C4-2B (cell line): ENCODE measurements around the gene ARMC2.

Experiments
- H3K27ac ChIP-seq: fragments of 450-650 bp; 2 replicates; pipeline ENCODE4 v1.5.1; 2017
- CTCF ChIP-seq: fragments of 450-650 bp; conservative IDR thresholded peaks from 2 replicates; pipeline ENCODE4 v1.5.1; 2017; ENCODE audit warnings: mild to moderate bottlenecking
- ZFX ChIP-seq: fragments of 450-650 bp; IDR thresholded peaks from 2 replicates; pipeline ENCODE4 v1.6.1; 2017

ARMC2 gene

DNA sequence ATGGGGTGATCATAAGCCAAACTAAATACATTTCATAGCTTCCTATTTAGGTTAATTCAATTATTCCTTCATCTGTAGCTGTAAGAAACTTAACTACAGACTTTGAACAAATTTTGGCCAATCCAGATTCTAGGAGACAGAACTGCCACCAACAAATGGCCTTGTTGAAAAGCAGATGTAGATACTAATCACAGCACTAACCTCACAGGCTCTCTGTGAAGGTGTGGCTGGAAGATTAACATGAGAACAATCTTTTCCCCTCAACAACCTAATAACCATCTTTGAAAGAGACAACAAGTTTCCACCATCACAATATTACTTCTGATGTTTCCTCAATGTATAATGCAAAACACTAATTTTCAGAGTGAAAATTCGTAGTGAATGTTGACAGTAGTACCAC, 158.6 kb downstream of the ARMC2 start:
- no peak overlapping the region for H3K27ac ChIP-seq
- TF ChIP-seq ZFX (no peak), CTCF (no peak)

DNA sequence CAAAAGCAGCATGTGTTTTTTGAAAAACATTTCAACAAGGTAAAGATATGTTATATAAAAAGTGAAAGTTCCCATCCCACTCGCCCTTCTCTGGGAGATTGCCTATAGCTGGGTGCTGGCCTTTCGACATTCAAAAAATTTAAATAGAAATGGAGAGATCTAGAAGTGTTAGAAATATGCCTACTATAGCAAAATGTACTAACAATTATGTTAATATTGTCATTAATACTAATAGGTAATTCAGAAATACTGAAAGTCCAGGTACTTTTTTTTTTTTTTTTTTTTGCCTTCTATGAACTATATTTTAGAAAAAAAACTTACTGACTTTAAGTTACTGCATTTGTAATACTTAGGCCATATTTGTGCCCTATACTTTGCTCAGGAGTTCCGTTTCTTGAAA, 159.3 kb downstream of the ARMC2 start:
- TF ChIP-seq CTCF (no peak), ZFX (no peak)
- H3K27ac ChIP-seq, result no peak overlapping the region

- H3K27ac ChIP-seq, result no peak overlapping the region
These were observed 159.8 kb downstream of the ARMC2 start for GRCh38 chr6:109008054-109008453.

GRCh38 chr6:109008537-109009235, 160.5 kb downstream of the ARMC2 start:
- H3K27ac ChIP-seq, result peak overlapping the region; percentile 79
- TF ChIP-seq ZFX (no peak), CTCF (no peak)

More at GRCh38 chr6:109008054-109008453, 159.8 kb downstream of the ARMC2 start:
- TF ChIP-seq CTCF (no peak), ZFX (no peak)

GRCh38 chr6:109009236-109009961, 161.2 kb downstream of the ARMC2 start:
- peak overlapping the region; percentile 79 for H3K27ac ChIP-seq

DNA sequence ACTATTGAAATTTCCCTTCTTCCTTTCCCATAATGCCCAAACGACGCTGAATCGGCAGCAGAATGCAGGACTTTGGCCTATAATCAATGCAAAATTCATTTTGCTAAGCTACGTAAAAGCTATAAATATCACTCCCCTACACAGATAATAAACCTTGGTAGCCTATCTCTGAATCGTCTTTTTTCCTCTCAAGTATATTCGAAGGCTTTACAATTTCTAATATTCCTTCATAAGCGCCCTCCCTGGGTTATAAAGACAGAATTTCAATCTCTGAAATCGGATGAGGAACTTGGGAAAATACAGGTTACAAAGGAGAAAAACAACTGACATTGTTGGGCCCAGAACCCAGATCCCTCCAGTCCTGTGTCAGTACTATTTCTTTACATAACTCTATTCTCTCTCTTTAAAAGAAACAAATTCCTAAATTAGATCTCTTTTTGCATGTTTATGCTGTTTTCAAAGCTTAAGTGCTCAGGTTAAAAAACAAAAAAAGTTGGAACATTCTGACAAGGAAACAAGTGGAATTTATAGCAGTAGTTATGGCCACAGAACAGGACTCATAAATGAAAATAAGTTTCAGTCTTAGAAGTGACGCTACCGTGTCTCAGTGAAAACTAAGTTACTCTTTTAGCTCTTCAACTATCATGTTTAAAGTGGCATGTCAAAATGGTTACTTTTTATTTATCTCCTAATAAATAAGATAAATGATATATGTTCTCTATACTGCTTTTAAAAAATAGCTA, 161.9 kb downstream of the ARMC2 start:
- no peak for TF ChIP-seq CTCF
- no peak for TF ChIP-seq ZFX
- peak overlapping the region; percentile 79 for H3K27ac ChIP-seq

More at GRCh38 chr6:109009236-109009961, 161.2 kb downstream of the ARMC2 start:
- TF ChIP-seq ZFX (peak; percentile 22; the same call in 1 of the 2 replicates), CTCF (no peak)

DNA sequence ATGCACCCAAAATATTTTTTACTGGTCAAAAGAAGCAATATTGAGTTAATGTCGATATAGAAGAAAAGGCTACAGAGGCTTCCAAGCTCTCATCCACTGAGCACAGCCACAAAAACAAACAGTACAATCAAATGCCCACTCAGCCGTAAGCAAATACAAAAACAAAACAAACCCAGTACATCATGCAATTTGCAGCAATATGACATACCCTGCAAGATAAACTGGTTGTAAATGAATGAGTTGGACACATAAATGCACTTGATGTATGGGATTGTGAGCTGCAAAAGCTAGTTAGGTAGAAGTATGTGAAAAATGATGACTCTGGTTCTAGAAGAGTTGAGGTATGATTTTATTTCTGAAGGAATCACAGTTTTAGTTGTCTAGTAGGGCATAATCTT, 162.5 kb downstream of the ARMC2 start:
- TF ChIP-seq CTCF (no peak), ZFX (no peak)
- H3K27ac ChIP-seq, result no peak overlapping the region
